OCI-LY3 (cell line): ENCODE data around the gene CA11.
"Not testable (repeated sequence)": the region's sequence is repeated elsewhere in the genome, so short reads cannot be mapped to it uniquely, and the experiment has no call there.

Source experiments
- H2AFZ ChIP-seq: fragments of 200-600, 300-600 bp; shearing (Covaris generic); 2 replicates; pipeline ENCODE4 v1.6.0; 2014; ENCODE audit warnings: antibody characterized with exemption, low read depth, low read length
- H3K27ac ChIP-seq: fragments of 200-600, 300-600 bp; sonication (generic); 2 replicates; pipeline ENCODE4 v1.5.1; 2014; ENCODE audit warnings: mild to moderate bottlenecking, low read length, moderate library complexity, mixed read lengths
- H3K27me3 ChIP-seq: fragments of 200-600, 300-600 bp; sonication (generic); 2 replicates; pipeline ENCODE4 v1.6.1; 2014; ENCODE audit warnings: low read depth, low read length, mixed read lengths
- H3K36me3 ChIP-seq: fragments of 200-600, 300-600 bp; sonication (generic); replicated peaks from 2 replicates; pipeline ENCODE3; 2014; ENCODE audit warnings: low read depth, low read length, mixed read lengths
- H3K4me1 ChIP-seq: fragments of 300-600, 200-600 bp; sonication (generic); 2 replicates; pipeline ENCODE4 v1.6.1; 2014; ENCODE audit warnings: low read length, mixed read lengths
- H3K4me2 ChIP-seq: fragments of 200-600, 300-600 bp; sonication (generic); 2 replicates; pipeline ENCODE4 v1.6.1; 2014; ENCODE audit warnings: low read length, mixed read lengths
- H3K4me3 ChIP-seq: fragments of 300-600, 200-600 bp; sonication (generic); 2 replicates; pipeline ENCODE4 v1.5.1; 2014; ENCODE audit warnings: antibody characterized with exemption, mild to moderate bottlenecking, low read length, moderate library complexity
- H3K79me2 ChIP-seq: fragments of 300-600, 200-600 bp; shearing (Covaris generic); 2 replicates; pipeline ENCODE4 v1.6.1; 2014; ENCODE audit warnings: mild to moderate bottlenecking, low read length, mixed read lengths
- H3K9ac ChIP-seq: fragments of 300-600, 200-600 bp; shearing (Covaris generic); 2 replicates; pipeline ENCODE4 v1.6.0; 2014; ENCODE audit warnings: mild to moderate bottlenecking, low read length, moderate library complexity
- H3K9me3 ChIP-seq: fragments of 200-600, 300-600 bp; shearing (Covaris generic); 2 replicates; pipeline ENCODE4 v1.6.1; 2014; ENCODE audit warnings: low read length, mixed read lengths; ENCODE audit not compliant: insufficient read depth
- H4K20me1 ChIP-seq: fragments of 200-600, 300-600 bp; sonication (generic); 2 replicates; pipeline ENCODE4 v1.6.1; 2016; ENCODE audit warnings: low read length, mixed read lengths; ENCODE audit not compliant: insufficient read depth
- EZH2phosphoT487 ChIP-seq: fragments of 200-600 bp; shearing (Covaris generic); IDR thresholded peaks from 2 replicates; pipeline ENCODE4 v1.6.1; 2018; ENCODE audit warnings: antibody characterized with exemption, mixed run types, low read depth
- TF ChIP-seq, protein P1 (sequence below): fragments of 200-600, 300-600 bp; sonication (generic); IDR thresholded peaks from 2 replicates; pipeline ENCODE4 v1.5.1; 2014; ENCODE audit warnings: antibody characterized with exemption, low read length, low read depth

Gene CA11

DNA sequence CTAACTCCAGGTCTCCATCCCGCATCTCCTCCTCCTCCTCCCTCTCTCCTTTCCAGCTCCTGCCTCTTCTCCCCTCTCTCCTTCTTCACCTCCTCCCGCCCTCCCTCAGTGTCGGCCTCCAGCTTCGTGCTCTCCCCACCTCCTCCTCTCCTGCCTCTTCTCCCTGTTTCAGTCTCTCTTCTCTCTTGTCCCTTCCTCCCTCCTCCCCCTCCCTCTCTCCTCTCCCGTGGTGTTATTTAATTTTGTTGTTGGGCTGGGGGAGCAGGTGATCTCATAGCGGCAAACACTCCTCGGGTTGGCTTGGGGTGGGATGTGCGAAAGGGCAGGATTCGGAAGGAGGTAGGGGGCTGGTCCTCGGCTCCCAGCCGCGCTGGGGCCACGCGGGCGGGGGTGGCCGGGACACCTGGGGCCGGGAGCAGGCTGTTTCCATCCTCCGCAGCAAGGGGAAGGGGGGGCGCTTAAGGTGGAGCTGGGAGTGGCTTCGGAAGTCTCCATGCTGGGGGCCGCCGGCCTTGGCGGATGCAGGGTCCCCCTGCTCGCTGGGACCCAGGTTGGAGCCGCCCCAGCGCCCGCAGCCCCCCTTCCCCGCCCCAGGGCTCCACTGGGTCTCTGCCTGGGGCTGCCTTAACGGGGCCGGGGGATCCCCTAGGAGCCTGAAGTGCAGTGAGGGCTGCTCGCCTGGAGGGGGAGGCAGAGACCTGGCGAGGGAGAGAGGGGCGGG lies at the start of gene CA11:
TSS of gene CA11 (minus strand) at position 187 of the 721 bp plus-strand sequence. CDS start 555 bp downstream, outside the sequence.
- Histone ChIP-seq H3K27me3 (0 out of 2 replicates have a peak, but pooled peaks cover 4% of the 10 kb centered on the region), H4K20me1 (no peaks in the 10 kb centered on the region), H3K27ac (peak within 1 kb of the TSS; percentile 16), H3K9ac (peak within 1 kb of the TSS; percentile 60), H3K36me3 (no peaks in the 10 kb centered on the region), H3K4me2 (peak within 1 kb of the TSS; percentile 99), H3K4me3 (peak within 1 kb of the TSS; percentile 81), H2AFZ (peak within 1 kb of the TSS; percentile 90), H3K79me2 (no peaks in the 10 kb centered on the region), H3K4me1 (peaks cover 8% of the 10 kb centered on the region), H3K9me3 (no peaks in the 10 kb centered on the region)
- no peak for TF ChIP-seq EZH2phosphoT487
- TF ChIP-seq, protein P1, sequence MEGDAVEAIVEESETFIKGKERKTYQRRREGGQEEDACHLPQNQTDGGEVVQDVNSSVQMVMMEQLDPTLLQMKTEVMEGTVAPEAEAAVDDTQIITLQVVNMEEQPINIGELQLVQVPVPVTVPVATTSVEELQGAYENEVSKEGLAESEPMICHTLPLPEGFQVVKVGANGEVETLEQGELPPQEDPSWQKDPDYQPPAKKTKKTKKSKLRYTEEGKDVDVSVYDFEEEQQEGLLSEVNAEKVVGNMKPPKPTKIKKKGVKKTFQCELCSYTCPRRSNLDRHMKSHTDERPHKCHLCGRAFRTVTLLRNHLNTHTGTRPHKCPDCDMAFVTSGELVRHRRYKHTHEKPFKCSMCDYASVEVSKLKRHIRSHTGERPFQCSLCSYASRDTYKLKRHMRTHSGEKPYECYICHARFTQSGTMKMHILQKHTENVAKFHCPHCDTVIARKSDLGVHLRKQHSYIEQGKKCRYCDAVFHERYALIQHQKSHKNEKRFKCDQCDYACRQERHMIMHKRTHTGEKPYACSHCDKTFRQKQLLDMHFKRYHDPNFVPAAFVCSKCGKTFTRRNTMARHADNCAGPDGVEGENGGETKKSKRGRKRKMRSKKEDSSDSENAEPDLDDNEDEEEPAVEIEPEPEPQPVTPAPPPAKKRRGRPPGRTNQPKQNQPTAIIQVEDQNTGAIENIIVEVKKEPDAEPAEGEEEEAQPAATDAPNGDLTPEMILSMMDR, result peak; percentile 87

DNA sequence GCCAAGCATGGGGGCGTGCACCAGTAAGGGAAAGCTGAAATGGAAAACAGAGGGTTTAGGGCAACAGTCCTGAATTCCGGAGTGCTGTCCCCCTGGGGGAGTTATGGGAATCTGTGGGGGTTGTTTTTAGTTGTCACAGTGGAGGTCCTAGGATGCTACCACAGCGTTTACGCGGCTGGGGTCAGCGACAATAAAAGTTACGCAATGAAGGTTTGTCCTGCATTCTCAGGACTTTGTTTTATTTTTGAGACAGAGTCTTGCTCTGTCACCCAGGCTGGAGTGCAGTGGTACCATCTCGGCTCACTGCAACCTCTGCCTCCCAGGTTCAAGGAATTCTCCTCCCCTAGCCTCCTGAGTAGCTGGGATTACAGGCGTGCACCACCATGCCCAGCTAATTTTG lies 47.6 kb upstream of the CA11 start:
- H2AFZ ChIP-seq, H3K4me1 ChIP-seq, H3K4me3 ChIP-seq, H3K27ac ChIP-seq, H3K4me2 ChIP-seq, H3K9ac ChIP-seq, H3K79me2 ChIP-seq, H4K20me1 ChIP-seq, H3K9me3 ChIP-seq, H3K27me3 ChIP-seq, H3K36me3 ChIP-seq: not testable (repeated sequence)

DNA sequence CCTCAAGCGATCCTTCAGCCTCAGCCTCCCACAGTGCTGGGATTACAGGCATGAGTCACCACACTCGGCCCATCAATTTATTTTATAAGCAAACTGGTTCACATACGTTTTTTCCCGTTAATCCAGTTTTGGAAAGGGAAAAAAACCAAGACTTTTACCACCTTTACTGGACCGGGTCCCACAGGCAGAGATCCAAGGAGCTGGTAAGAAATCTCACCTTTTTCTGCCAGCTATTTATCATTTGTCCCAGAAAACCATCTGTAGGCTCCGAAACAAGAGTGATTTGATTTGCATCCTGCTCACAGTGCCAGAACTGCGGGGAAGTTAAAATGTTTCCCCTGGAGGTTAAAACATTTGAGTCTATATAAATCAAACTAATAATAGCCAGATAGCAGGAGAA lies 43.5 kb upstream of the CA11 start:
- H3K9ac ChIP-seq, result no peak overlapping the region
- H3K36me3 ChIP-seq, result no peaks in the 10 kb centered on the region
- H3K27me3 ChIP-seq, result no peaks in the 10 kb centered on the region
- no peak overlapping the region for H2AFZ ChIP-seq
- peaks cover 3% of the 10 kb centered on the region; the same call in 1 of the 2 replicates for H3K4me1 ChIP-seq
- no peak for TF ChIP-seq EZH2phosphoT487
- TF ChIP-seq, protein P1, result no peak
- H3K79me2 ChIP-seq, result no peaks in the 10 kb centered on the region
- no peaks in the 10 kb centered on the region for H4K20me1 ChIP-seq
- H3K27ac ChIP-seq, result no peak overlapping the region
- H3K4me3 ChIP-seq, result no peak overlapping the region
- H3K9me3 ChIP-seq, result no peaks in the 10 kb centered on the region
- peak overlapping the region; percentile 15 for H3K4me2 ChIP-seq

DNA sequence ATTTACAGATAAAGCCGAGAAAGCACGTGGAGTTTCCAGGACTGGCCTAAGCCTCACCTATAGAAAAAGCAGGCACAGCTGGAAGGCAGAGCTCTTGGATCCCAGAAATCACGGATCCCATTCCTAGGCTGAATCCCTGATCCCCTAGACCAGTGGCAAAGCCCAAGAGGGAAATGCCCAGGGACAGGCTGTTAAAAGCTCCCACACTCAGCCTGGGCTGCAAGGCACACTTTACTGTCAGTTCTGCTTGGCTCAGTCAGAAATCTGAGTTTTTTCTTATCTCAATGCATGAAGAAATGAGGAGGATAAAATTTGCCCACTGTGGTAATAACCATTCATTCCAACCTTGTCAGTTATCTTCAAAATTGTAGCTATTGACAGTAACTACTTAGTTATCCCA lies 41.8 kb upstream of the CA11 start:
- Histone ChIP-seq H2AFZ (no peak overlapping the region), H3K9ac (no peak overlapping the region), H3K27me3 (no peaks in the 10 kb centered on the region), H3K27ac (no peak overlapping the region), H3K4me2 (no peak overlapping the region), H3K4me3 (no peak overlapping the region), H3K9me3 (no peaks in the 10 kb centered on the region), H3K79me2 (no peaks in the 10 kb centered on the region), H3K4me1 (peaks cover 3% of the 10 kb centered on the region; the same call in 1 of the 2 replicates), H4K20me1 (no peaks in the 10 kb centered on the region), H3K36me3 (no peaks in the 10 kb centered on the region)
- TF ChIP-seq, protein P1, result no peak
- no peak for TF ChIP-seq EZH2phosphoT487

DNA sequence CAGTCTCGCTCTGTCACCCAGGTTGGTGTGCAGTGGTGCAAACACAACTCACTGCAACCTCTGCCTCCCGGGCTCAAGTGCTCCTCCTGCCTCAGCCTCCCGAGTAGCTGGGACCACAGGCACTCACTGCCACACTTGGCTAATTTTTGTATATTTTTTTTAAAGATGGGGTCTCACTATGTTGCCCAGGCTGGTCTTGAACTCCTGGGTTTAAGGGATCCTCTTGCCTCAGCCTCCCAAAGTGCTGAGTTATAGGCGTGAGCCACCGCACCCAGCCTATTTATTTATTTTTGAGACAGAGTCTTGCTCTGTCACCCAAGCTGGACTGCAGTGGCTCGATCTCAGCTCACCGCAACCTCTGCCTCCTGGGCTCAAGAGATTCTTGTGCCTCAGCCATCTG lies 40.6 kb upstream of the CA11 start:
- not testable (repeated sequence) for H3K36me3 ChIP-seq, H4K20me1 ChIP-seq, H3K9me3 ChIP-seq, H3K4me2 ChIP-seq, H3K4me1 ChIP-seq, H3K27ac ChIP-seq, H3K79me2 ChIP-seq, H3K27me3 ChIP-seq, H3K4me3 ChIP-seq, H2AFZ ChIP-seq, H3K9ac ChIP-seq
